Measurements from ENCODE around the gene SH3BP5.
"Not testable (repeated sequence)": the region's sequence is repeated elsewhere in the genome, so short reads cannot be mapped to it uniquely, and the experiment has no call there.

Gene SH3BP5, protein sequence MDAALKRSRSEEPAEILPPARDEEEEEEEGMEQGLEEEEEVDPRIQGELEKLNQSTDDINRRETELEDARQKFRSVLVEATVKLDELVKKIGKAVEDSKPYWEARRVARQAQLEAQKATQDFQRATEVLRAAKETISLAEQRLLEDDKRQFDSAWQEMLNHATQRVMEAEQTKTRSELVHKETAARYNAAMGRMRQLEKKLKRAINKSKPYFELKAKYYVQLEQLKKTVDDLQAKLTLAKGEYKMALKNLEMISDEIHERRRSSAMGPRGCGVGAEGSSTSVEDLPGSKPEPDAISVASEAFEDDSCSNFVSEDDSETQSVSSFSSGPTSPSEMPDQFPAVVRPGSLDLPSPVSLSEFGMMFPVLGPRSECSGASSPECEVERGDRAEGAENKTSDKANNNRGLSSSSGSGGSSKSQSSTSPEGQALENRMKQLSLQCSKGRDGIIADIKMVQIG

DNA sequence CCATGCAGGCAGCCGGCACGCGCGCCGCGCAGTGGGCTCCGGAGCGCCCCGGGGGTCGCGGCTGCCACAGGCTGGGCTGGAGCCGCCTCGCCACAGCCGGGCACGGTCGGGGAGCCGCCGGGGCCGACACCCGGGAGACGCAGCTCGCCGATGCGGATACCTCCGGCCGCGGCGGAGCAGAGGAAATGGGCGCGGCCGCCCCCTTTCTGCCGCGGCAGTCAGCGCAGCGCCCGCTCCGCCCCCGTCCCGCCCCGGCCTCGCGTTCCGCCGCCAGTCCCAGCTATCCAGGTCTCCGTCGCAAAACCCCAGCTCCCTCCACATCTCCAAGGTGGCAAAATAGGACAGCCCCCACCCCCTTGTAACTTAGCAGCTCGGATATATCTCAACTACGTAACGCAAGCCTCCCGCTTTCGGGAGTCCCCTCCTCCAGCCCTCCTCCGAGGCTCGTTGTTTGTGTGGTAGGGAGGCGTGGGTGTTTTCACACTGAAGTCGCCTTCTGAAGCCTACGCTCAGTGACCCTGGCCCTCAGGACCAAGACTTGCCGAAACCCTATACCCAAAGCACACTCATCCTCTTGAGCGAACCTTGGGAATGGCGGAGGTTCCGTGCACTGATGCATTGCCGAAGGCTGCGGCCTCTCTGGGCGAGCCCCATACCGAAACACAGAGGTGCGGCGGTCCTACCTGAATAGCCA, at the start of gene SH3BP5:
SH3BP5 (minus strand) TSS at position 182 of the 694 bp plus-strand sequence; CDS start at position 4, 178 bp downstream.
- peak; percentile 92 for DNase-seq (ENCODE audit: low spot score)
- FAIRE-seq = no peak

DNA sequence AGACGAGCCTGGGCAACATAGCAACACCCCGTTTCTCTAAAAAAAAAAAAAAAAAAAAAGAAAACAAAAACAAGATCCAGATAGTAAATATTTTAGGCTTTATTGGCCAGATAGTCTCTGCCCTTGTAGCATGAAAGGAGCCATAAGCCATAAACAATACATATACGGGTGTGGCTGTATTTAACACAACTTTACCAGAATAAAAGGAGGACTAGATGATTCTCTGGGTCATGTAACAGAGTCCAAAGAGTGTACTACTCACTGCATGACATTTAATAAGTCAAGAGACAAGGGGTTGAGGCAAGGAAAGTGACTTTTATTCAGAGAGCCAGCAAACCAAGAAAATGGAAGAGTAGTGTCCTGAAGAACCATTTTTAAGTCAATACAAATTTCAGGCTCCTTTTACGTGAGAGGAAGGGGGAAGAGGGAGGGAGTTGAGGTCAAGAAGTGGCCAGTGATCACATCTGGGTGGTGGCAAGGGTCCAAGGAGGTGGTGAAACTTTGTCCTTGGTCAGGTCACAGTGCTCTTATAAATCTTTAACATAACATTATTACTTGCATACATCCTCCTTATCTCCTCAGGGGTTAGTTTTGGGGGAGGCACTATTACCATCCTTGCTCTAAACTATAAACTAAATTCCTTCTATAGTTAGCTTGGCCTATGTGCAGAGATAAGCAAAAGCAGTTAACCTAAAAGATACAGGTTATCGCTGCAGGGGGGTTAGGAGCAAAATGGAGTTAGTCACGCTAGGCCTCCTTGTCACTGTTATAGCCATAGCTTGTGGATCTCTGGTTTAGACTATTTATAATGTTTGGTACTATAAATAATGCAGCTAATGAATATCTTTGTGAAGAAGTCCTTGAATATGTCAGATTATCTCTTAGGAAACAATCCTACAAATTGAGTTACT, 48.8 kb upstream of the SH3BP5 start:
- DNase-seq (ENCODE audit: low spot score) (no peak), FAIRE-seq (no peak)

DNA sequence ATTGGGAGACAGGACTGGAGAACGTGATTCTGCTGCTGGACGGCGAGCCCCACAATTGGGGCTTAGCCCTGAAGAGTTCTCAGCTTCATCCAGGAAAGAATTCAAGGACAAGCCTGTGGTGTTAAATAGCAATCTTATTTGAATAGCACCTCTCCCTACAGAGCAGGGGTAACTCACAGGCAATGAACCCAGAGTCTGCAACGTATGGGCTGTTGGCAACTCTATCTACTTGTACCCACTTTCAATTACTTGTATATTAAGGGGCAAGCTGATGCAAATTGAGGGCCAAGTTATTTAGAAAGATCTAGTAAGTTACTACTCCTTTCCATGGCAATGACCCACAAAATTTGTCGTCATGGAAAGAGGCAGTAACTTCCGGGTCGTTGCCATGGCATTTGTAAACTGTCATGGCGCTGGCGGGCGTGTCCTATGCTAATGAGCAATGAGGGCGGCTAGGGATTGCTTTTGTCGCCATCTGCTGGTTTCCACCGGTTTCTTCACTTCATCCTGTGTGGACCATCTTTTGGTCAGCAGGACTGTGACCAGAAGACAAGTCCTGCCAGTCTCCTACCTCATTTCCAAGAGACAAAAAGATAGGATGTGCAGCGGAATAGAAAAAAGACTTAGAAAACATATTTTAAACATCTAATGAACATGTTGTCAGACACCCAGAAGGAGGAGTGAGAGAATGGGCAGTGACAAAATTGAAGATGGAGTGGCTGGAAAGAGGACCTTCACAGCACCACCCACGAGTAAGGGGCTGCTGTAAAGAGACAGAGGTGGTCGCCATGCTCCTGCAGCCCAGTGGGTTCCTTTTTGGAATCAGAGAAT, 45.8 kb upstream of the SH3BP5 start:
- FAIRE-seq (no peak), DNase-seq (ENCODE audit: low spot score) (peak; percentile 78)

DNA sequence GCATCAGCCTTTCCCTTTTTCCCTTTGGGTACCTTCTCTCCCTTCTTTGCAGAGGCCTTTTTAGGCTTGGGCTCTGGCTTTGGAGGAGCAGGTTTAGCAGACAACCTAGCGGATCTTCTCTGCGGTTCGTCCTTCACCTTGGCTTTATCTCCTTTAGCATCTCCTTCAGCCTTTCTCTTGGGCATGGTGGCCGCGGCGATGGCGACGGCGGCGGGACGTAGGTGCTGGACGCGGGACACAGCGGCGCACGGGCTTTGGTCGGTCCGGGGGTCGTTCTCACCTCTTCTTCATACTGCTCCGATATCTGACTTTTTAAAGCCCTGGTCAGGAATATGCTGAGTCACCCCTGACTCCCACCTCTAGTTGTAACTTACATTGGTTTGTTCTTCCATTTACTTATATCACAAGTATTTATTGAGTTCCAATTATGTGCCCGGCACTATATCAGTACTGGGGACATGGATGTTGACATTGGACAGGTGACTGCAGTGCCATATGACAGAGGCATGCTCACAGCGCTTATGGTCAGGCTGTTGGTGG, 43.1 kb upstream of the SH3BP5 start:
- no peak for FAIRE-seq
- DNase-seq (ENCODE audit: low spot score) = no peak

DNA sequence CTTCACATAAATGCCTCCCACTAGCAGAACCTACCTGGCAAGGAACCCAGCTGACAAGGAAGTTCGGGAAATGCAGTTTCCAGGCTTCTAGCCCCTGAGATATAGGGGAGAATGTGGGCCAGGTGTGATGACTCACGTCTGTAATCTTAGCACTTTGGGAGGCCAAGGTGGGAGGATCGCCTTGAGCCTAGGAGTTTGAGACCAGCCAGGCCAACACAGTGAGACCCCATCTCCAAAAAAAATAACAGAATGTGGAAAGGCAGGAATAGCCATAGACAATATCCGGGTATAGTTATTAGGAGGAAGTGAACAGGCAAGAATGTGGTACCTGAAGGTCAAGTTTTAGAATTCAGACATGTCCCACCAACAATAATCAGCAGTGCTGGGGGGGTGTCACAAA, 40.5 kb upstream of the SH3BP5 start:
- FAIRE-seq = no peak
- no peak for DNase-seq (ENCODE audit: low spot score)

DNA sequence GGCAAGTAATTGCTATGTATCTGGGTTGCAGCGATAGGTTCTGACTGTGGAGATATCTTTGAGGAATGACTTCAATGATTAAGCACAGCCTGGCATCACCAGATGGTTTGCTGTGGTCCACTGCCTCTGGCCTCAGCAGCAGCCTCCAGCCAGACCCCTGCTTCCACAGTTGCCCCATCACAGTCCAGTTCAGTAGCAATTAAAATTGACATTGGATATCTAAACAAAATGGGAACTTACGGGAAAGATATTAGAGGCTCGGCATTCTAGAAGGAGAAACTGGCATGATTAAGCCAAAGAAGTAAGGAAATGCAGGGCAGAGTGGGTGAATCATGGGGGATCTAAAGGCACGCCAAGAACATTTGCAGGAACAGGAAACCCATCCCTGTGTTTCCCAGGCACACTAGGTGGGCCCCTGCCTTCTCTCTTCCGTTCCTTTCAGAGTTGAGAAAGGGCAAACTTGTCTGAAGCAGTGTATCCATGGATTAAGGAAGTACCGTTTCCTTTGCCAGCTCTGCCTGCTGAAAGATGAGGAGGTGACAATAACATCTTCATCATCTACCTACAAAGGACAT, 36.3 kb upstream of the SH3BP5 start:
- FAIRE-seq = no peak
- DNase-seq (ENCODE audit: low spot score) = no peak

DNA sequence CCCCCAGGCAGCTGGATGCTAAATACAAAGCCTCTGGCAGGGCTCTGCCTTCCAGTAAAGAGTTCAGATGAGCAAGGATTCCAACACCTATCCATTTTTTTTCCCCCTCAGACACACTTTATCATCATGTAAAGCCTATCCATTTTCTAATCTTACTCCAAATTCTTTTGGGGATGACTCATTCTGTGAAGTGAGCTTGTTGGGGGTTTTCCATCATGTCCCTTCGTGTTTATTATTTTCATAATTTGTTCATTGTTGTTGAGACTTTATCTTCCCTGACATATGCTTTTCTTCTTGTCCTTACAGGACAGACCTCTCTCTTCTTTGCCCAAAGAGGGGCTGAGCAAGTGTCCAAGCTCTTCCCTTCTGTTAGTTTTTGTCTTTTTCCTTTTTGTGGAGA, 34.7 kb upstream of the SH3BP5 start:
- DNase-seq (ENCODE audit: low spot score) = peak; percentile 35
- no peak for FAIRE-seq

DNA sequence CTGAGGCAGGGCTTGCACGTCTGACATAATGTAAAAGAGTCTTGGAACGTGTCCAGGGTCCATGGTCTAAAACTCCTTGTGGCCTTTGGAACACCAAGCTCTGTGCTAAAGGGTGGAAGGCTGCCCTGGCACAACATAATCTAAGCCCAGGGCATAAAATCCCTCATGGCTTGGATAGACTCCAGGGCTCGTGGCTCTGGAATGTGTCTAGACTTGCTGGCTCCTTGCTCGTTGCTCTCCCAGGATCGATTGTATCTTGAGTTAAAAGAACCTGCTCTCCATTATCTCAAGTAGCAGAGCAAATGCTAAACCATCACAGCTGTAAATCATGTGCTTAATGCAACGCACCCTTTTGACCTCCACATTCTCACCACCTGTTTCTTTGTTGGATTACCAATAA, 31.7 kb upstream of the SH3BP5 start:
- not testable (repeated sequence) for DNase-seq (ENCODE audit: low spot score); FAIRE-seq

DNA sequence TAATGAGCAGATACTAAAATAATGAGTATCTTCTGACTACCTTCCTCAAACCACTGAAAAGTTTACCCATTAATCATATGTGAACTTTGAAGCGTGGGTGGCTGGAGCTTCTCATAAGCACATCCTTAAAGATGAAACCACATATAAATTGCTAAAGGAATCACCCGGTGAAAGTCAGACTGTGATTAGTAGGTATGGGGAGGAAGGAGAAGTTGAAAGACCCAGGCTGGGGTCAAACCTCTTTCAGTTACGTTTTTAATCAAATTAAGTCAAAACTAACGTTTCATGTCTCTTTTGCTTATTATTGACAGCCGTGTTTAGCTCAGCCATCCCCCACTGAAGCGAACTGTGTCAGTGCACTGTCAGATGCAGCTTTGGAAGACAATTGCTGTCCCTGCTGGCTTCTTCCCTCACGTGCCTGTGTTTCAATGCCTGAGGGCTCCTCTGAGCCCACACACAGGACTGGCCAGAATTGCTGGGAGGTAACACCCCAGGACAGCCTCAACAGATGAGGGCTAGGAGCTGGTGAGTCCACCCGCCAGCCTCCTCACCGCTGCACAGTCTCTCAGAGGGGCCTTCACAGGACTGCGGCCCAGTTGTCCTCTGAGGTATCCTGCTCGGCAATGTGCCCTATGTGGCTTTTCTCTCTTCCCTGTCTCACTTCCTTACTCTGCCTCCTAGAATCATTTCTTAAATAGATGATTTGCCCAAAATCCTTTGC, 29.3 kb upstream of the SH3BP5 start:
- no peak for FAIRE-seq
- DNase-seq (ENCODE audit: low spot score) = peak; percentile 26

DNA sequence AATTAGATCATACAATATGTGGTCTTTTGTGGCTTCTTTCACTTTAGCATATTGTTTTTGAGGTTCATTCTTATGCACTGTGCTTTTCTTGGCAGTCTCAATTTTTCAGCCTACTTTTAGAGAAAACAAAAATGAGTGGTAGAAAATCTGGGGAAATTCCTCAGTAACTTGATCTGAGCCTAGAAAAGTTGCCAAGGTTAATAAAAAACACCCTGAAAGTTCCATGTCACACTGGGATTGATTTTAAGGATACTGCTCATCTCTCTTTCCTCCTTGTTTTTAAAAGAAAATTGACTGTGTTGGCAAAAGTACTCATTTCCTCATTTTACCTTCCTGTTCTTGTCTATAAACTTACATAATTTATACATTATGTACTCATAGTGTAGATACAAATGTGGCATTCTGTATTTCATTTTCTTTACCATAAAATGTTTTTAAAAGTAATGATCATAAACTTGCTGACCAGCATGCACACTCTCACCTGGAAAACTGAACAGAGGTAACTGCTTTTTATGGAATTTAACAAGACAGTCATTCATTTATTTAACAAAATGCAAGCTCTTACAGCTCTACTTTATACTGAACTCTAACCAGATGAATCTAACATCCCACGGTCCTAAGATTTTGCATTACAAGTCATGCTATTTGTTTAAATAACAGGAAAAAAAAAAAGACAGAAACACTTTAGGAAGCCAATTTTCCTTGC, 28.6 kb upstream of the SH3BP5 start:
- DNase-seq (ENCODE audit: low spot score) (no peak), FAIRE-seq (no peak)

DNA sequence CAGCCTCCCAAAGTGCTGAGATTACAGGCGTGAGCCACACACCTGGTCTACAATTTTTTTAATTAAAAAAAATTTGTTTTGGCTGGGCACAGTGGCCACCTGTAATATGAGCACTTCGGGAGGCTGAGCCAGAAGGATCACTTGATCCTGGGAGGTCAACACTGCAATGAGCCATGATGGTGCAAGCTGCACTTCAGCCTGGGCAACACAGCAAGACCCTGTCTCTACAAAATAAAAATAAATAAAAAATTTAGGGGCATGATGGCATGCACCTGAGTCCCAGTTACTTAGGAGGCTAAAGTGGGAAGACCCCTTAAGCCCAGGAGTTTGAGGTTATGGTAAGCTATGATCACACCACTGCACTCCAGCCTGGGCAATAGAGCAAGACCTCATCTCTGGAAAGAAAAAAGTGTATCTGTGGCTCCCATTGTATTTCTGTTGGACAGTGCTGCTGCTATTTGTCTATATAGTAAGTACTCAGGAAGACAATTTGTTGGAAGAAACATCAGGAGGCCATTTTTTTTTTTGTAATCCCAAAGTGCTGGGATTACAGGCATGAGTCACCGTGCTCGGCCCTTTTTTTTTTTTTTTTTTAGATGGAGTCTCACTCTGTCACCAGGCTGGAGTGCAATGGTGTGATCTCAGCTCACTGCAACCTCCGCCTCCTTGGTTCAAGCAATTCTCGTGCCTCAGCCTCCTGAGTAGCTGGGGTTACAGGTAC, 27.5 kb upstream of the SH3BP5 start:
- DNase-seq (ENCODE audit: low spot score) (no peak), FAIRE-seq (no peak)

DNA sequence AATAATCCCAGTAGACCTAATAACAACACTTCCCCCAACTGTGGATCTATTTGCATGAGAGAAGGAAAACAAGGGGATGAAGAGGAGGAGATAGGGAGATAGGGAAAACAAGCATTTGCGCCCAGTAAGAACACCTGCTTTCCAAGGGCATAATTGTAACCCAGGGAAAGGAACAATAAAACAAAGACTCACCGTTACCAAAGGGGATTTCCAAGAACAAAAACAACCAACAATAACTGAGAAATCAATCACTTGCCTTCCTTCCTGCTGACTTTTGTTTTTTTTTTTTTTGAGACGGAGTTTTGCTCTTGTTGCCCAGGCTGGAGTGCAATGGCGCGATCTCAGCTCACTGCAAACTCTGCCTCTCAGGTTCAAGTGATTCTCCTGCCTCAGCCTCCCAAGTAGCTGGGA, 24.3 kb upstream of the SH3BP5 start:
- FAIRE-seq; DNase-seq (ENCODE audit: low spot score): not testable (repeated sequence)

DNA sequence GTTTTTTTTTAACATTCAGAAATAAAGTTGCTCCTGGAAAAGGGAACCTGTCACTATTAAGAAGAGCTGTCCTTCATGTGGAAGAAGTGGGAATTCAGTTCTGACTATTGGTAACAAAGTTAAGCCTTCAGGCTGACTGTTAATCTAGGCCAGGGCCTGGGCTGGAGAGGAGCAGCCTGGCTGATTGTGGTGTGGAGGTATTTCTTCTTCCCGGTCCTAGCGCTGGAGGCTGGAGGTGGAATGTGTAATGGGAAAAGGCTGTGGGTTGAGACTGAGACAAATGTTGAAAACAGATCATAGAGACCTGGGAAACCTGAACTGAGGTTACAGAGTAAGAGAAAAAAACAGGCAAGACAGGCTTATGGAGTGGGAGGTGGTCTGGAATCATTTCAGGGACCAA, 23.8 kb upstream of the SH3BP5 start:
- DNase-seq (ENCODE audit: low spot score) = no peak
- FAIRE-seq = no peak

DNA sequence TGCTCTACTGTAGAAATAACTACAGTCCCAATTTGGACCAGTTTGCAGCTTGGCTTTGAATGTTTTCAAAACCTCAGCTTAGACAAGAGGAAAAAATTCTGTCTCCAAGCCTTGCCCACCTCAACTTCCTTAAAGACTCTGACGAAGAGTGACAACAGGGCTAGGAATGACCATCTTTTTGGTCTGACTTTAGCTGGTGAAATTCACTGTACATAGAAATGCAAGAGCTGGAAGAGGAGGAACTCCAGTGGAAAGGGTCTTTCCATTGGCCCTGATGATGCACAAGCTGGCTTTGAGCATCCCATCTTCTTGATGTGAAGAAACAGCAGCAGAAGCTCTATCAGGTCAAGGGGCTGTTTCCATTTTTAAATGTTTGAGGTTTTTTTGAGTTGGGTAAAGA, 22.7 kb upstream of the SH3BP5 start:
- FAIRE-seq = no peak

DNA sequence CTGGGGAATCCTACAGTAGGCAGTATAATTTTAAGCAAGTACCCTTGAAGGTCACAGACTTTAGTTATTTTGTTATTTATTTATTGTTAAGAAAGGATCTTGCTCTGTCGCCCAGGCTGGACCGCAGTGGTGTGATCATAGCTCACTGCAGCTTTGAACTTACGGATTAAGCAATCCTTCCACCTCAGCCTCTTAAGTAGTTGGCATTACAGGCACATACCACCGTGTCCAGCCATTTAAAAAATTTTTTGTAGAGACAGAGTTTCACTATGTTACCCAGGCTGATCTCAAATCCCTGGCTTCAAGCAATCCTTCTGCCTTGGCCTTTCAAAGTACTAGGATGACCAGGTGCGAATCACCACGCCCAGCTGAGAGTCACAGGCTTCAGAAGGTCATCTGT, 22.1 kb upstream of the SH3BP5 start:
- DNase-seq (ENCODE audit: low spot score) (no peak), FAIRE-seq (no peak)

More for the DNA sequence above, 22.7 kb upstream of the SH3BP5 start:
- DNase-seq (ENCODE audit: low spot score) = no peak

DNA sequence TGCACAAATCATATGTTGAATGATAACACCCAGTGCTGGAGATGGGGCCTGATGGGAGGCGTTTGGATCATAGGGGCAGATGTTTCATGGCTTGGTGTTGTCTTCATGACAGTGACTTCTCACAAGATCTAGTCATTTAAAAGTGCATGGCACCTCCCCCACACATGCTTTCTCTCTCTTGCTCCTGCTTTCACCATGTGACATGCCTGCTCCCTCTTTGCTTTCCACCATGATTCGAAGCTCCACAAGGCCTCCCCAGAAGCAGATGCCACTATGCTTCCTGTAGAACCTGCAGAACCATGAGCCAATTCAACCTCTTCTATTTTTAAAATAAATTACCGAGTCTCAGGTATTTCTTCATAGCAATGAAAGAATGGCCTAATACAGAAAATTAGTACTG, 17.8 kb upstream of the SH3BP5 start:
- DNase-seq (ENCODE audit: low spot score) (no peak), FAIRE-seq (no peak)

DNA sequence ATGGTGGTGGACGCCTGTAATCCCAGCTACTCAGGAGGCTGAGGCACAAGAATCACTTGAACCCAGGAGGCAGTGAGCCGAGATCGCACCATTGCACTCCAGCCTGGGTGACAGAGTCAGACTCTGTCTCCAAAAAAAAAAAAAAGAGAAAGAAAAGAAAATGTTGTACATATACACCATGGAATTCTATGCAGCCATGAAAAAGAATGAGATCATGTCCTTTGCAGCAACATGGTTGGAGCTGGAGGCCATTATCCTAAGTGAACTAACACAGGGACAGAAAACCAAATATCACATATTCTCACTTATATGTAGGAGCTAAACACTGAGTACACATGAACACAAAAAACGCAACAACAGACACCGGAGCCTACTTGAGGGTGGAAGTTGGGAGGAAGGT, 17.1 kb upstream of the SH3BP5 start:
- not testable (repeated sequence) for DNase-seq (ENCODE audit: low spot score); FAIRE-seq

DNA sequence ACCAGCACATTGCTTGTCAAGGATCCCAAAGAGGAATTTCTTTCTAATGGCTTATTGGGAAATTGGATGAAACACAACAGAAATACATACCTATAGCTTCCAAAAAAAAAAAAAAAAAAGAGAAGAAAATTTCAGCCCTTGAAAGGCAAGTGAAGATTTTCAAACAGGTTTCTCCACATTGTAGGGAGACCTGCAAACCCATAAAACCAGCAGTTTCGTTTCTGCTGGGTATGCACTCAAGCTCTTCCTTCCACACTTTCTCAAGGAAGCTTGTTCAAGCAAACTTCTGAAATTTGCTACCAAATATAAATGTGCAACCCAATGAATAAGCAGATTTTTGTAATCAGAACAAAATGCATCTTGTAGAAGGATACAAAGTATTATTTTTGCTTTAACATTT, 15.9 kb upstream of the SH3BP5 start:
- DNase-seq (ENCODE audit: low spot score) (no peak), FAIRE-seq (no peak)
